ENCODE results near the gene IER5. TPM values are rescaled to one million over a fixed set of nuclear protein-coding genes. Genes with fewer than 3 reads are reported as not detected.

Gene IER5
- total and polyA plus RNA-seq, 9 of the 15 experiments (the other 6 are each of a cell fraction or from before 2014, with no cell fraction given) = 2.4 to 32.1 (median 12.0) TPM

GRCh38 chr1:181112071-181112929, 23.8 kb downstream of the IER5 start (continued):
- TF ChIP-seq ZNF766 (CRISPR knock-in tag; conservative IDR thresholded peaks at IDR 0.05) (no peak; the same call in 1 of the 2 replicates), FOSL1 (tag; conservative IDR thresholded peaks at IDR 0.05) (peak; percentile 96), ZNF140 (CRISPR knock-in tag; IDR thresholded peaks at IDR 0.05) (no peak), TFAP4 (CRISPR knock-in tag; IDR thresholded peaks at IDR 0.05; ENCODE audit: borderline replicate concordance) (no peak; the same call in none of the 2 replicates), TAF15 (IDR thresholded peaks at IDR 0.05; ENCODE audit: low read depth, low read length) (no peak), TCF3 (CRISPR knock-in tag; IDR thresholded peaks at IDR 0.05) (peak; percentile 63), CC2D1A (IDR thresholded peaks at IDR 0.05) (0 out of 2 replicates have a peak, but pooled peaks have one; percentile 47), FOXO4 (CRISPR knock-in tag; IDR thresholded peaks at IDR 0.05) (no peak), ZNF184 (CRISPR knock-in tag; IDR thresholded peaks at IDR 0.05) (no peak), GATA2 (CRISPR knock-in tag; IDR thresholded peaks at IDR 0.05) (no peak), SREBF2 (CRISPR knock-in tag; IDR thresholded peaks at IDR 0.05) (no peak), ZNF318 (IDR thresholded peaks at IDR 0.05; ENCODE audit: borderline replicate concordance in 1 of 2, low read depth in 1 of 2) (no peak)
